Activated naive CD8-positive, alpha-beta T cell treated with anti-CD3 and anti-CD28 coated beads, Interleukin-2, amount 10 ng/mL, durations not matched to agents 7 days and 5 days (primary cell): ENCODE results near the gene HS2ST1. TPM values are rescaled to one million over a fixed set of nuclear protein-coding genes. Genes with fewer than 3 reads are reported as not detected.

Experiments
- ATAC-seq: fragments of 150-1000 bp; cut with Tn5 transposase; one replicate; pipeline ENCODE4 v1.10.0; 2021; ENCODE audit warnings: low read depth, moderate library complexity
- POLR2A ChIA-PET: fragments of 350-600 bp; sonication (Branson Sonifier 250); formaldehyde crosslinking; loops from one replicate; lab custom pipeline; 2021; ENCODE audit warnings: antibody characterized with exemption; lab: Charles Lee
- DNase-seq: peaks from one replicate; pipeline ENCODE4 v3.0.0; 2021
- H3K27ac Mint-ChIP-seq: one replicate; pipeline ENCODE4 v1.8.0; 2022; ENCODE audit warnings: mild to moderate bottlenecking, mixed read lengths
- H3K27me3 Mint-ChIP-seq: one replicate; pipeline ENCODE4 v1.8.0; 2022; ENCODE audit warnings: mild to moderate bottlenecking, moderate library complexity, mixed read lengths
- H3K36me3 Mint-ChIP-seq: one replicate; pipeline ENCODE4 v1.8.0; 2021; ENCODE audit warnings: mild to moderate bottlenecking, mixed read lengths
- H3K4me1 Mint-ChIP-seq: one replicate; pipeline ENCODE4 v1.8.0; 2021; ENCODE audit warnings: mixed read lengths
- H3K4me3 Mint-ChIP-seq: one replicate; pipeline ENCODE4 v1.8.0; 2022; ENCODE audit warnings: mild to moderate bottlenecking, moderate library complexity, mixed read lengths
- H3K9me3 Mint-ChIP-seq: one replicate; pipeline ENCODE4 v1.8.0; 2021; ENCODE audit warnings: mixed read lengths
- total RNA-seq, 2 experiments: library from RNA; stranded (reverse); gene quantifications; one replicate each; pipeline ENCODE4 v1.2.3, GENCODE V29; 2021

HS2ST1 gene
- total RNA-seq, 2 experiments from 2014 or later, result 16.8 to 18.6 TPM

DNA sequence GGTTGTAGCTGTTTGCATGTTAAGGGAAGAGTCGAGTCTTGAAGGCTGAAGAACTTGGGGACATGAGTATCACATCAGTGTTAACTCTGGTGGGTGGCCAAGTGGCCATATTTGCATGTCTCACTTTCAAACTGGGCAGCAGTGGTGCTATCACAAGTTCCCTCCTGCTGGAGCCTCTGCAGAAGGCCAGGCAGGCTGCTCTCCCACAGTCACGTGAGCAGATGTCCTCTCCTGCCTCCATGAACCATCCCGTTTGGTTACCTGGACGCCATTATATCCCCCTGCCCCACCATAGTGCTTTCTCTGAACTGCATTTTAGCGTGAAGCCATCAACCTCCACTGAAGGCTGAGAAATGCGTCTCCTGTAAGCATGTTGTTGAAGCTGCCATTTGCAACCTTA is 209.2 kb downstream of the HS2ST1 start:
- POLR2A ChIA-PET, result no interaction called here
- H3K4me3 Mint-ChIP-seq, result no peak overlapping the region
- no peak for DNase-seq

DNA sequence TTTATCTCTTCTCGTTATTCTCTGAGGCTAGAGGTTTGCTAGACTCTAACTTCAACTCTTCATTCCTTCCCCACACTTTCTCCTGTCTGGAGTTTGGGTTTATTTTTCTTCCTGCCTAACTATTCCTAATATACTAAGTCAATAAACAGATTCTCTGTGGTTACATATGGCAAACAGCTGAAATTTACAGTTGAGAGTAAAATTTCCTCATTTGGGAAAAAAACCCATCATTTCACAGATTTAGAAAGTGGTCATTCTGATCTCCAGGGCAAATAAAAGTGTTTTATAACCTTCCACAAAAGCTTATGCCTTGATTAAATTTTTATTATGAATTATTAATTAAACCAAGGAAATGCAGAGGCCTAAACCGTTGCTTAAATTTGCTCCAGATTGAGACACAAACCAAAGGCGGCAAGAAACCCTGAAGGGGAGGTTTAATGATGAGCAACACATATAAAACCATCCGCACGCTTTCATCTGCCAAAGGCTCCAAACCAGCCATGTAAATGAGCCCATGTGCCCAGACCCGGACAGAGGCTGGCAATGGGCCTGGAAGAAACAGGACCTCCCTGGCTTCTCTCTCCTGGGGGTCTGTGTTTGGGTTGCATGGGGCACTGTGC is 212.6 kb downstream of the HS2ST1 start:
- Mint-ChIP-seq H3K36me3 (no peaks in the 10 kb centered on the region), H3K4me3 (no peak overlapping the region), H3K9me3 (no peaks in the 10 kb centered on the region), H3K27me3 (peaks cover 9% of the 10 kb centered on the region), H3K27ac (no peak overlapping the region), H3K4me1 (no peaks in the 10 kb centered on the region)
- DNase-seq, result no peak
- POLR2A ChIA-PET, result no interaction called here
- ATAC-seq, result no peak

More for the DNA sequence above, 209.2 kb downstream of the HS2ST1 start:
- no peak for ATAC-seq
- Mint-ChIP-seq H3K36me3 (no peaks in the 10 kb centered on the region), H3K9me3 (no peaks in the 10 kb centered on the region), H3K27me3 (peaks cover 2% of the 10 kb centered on the region), H3K4me1 (no peaks in the 10 kb centered on the region), H3K27ac (no peak overlapping the region)

DNA sequence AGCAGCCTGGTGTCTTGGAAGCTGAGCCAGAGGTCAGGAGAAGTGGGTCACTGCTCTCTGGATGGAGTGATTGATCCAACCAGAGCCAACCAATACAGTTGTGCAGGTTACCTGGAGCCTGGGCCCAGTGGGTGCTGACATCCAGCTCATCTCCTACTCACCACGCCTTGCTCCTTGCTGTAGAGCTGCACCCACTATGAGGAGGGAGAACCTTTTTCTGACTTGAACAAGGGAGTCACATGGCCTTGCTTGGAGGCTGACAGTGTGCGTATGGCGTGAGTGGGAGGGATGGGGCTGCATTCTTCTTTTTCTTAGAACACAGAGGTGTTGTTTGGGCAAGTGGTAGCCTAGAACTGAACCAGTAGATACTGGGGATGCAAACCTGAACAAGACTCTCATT is 213.1 kb downstream of the HS2ST1 start:
- Mint-ChIP-seq H3K4me3 (no peak overlapping the region), H3K27ac (no peak overlapping the region), H3K4me1 (peaks cover 2% of the 10 kb centered on the region), H3K36me3 (no peaks in the 10 kb centered on the region), H3K27me3 (peaks cover 11% of the 10 kb centered on the region), H3K9me3 (no peaks in the 10 kb centered on the region)
- DNase-seq (no peak), ATAC-seq (no peak)
- POLR2A ChIA-PET, result no interaction called here

DNA sequence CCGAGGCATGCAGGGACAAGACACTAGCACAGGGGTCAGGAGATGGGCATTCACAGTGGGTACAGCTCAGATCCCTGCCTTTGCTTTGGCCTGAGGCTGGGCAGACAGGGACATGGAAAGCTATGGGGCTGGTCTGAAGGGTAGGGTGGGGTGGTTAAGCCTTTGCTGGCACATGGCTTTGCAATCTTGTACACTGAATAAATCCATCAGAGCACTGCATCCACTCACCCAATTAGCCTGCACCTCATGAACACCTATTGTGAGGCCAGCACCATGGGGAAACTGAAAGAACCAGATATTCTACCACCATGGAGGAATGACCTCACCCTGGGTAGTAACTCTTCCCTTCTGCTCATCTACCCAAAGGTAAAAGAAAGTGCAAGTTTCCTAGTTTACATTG is 214.6 kb downstream of the HS2ST1 start:
- H3K4me3 Mint-ChIP-seq, result no peak overlapping the region
- peaks cover 23% of the 10 kb centered on the region for H3K27me3 Mint-ChIP-seq
- H3K9me3 Mint-ChIP-seq, result no peaks in the 10 kb centered on the region
- no peaks in the 10 kb centered on the region for H3K36me3 Mint-ChIP-seq
- DNase-seq (no peak), ATAC-seq (no peak)
- peaks cover 4% of the 10 kb centered on the region for H3K4me1 Mint-ChIP-seq
- POLR2A ChIA-PET, result no interaction called here
- H3K27ac Mint-ChIP-seq, result no peak overlapping the region

DNA sequence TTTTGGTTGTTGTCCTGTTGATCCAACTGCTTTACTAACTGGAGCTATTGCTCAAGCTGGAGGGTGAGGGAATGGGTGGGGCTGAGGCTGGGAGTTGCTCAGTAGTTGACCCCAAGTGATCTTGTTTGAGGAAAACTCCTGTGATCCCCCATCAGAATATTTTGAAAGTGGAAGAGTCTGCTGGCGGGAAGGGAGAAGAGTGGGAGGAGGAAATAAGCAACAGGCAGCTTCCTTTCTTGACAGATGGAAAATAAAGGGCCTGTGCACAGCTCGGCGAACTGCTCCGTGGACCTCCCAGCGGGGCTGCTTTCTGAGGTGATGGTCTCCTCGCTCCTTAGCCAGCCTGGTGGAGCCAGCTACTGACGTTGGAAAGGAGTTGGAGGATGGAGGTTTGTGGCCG is 215.2 kb downstream of the HS2ST1 start:
- Mint-ChIP-seq H3K36me3 (no peaks in the 10 kb centered on the region), H3K9me3 (no peaks in the 10 kb centered on the region), H3K4me3 (no peak overlapping the region), H3K27me3 (peaks cover 24% of the 10 kb centered on the region), H3K27ac (no peak overlapping the region), H3K4me1 (peaks cover 4% of the 10 kb centered on the region)
- ATAC-seq, result no peak
- POLR2A ChIA-PET, result no interaction called here
- no peak for DNase-seq

DNA sequence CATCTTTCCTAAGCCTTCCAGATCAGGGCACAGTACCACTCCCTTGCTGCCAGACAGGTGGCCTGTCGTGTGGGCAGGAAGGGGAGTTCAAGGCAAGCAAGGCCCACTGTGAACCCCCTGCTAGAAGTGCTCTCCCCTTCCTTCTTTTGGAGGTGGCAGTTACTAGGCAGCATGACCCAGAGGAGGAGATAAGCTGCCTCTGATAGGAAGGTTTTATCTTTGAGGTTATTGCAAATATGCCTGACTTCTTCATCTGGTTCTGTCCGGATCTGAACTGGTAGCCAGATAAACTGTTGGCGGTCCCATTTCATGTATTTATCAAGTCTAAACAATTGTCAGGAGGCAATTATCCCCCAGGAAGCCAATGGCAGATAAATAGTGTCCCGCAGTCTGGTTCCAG is 216.0 kb downstream of the HS2ST1 start:
- POLR2A ChIA-PET, result no interaction called here
- DNase-seq (no peak), ATAC-seq (no peak)
- peaks cover 4% of the 10 kb centered on the region for H3K4me1 Mint-ChIP-seq
- no peak overlapping the region for H3K27ac Mint-ChIP-seq
- H3K27me3 Mint-ChIP-seq, result peaks cover 25% of the 10 kb centered on the region
- no peak overlapping the region for H3K4me3 Mint-ChIP-seq
- no peaks in the 10 kb centered on the region for H3K9me3 Mint-ChIP-seq
- H3K36me3 Mint-ChIP-seq, result no peaks in the 10 kb centered on the region

DNA sequence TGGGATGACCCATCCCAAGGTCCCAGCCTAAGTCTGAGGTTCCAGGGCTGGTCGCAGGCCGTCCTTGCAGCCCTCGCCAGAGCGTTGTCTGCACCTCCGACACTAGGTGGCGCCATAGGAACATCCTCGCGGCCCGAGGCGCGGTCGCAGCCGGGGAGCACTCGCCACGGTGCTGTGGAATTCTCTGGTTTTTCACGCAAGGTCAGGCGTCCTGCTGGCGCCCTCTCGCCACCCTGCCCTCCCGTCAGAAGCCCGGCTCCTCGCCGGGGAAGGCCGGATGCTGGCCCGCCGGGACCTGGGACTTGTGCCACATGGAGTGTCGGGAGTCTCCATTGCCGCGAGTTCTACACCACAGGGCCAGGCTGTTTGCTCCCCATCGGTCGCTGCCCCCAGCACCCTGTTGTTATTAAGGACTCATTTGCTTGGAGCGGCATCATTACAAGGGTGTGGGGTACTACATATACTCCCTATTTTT is 217.4 kb downstream of the HS2ST1 start:
- Mint-ChIP-seq H3K36me3 (no peaks in the 10 kb centered on the region), H3K4me1 (peaks cover 4% of the 10 kb centered on the region), H3K27ac (no peak overlapping the region), H3K4me3 (peak overlapping the region; percentile 80), H3K27me3 (peaks cover 29% of the 10 kb centered on the region), H3K9me3 (no peaks in the 10 kb centered on the region)
- ATAC-seq (peak; percentile 94), DNase-seq (peak; percentile 79)
- POLR2A ChIA-PET, result no interaction called here

DNA sequence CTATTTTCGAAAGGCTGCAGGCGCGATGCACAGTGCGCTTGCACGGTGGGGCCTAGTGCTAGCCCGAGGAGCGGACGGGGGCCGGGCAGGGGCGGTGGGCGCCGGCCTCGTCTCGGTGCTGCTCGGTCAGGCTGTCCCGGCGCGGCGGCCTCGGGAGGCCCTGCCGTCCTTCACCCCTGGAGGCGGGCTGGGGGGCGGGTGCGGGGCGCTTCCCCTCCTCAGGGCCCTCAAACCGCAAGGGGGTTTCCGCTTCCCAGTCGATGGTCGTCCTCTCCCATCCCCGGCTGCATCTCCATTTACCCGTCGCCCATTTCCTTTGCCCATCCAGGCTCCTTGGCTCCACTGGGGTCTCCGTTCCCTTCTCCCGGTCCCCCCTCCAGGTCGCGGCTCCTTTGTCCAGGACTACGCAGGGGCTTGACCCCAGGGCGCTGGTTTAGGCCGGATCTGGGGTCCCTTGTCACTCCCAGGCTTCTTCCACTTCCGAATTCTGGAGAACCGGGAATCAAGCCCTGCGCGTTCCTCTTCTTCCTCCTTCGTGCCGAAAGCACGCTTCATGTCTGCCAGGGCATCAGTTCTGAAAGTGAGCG is 217.9 kb downstream of the HS2ST1 start:
- Mint-ChIP-seq H3K27me3 (peaks cover 29% of the 10 kb centered on the region), H3K4me3 (peak overlapping the region; percentile 80), H3K9me3 (no peaks in the 10 kb centered on the region), H3K36me3 (no peaks in the 10 kb centered on the region), H3K4me1 (peaks cover 4% of the 10 kb centered on the region), H3K27ac (no peak overlapping the region)
- ATAC-seq, result no peak
- POLR2A ChIA-PET, result no interaction called here
- DNase-seq, result no peak

DNA sequence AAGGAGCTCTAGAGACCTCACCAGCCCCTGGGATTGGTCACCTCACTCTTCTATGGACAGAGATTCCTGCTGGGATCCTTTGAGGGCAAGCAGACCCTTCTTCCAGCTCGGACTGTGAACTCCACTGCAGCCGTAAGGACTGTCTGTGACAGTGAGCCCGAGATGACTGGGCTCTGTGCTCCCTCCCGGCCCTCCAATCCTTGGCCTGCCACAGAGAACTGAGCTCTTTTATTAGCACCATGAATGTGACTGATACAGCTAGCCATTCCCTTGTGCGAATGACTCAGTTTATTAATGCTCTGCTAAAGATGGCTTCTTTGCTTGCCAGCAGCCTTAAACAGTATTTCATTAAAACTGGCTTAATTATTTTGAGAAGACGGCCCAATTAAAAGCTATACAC is 219.6 kb downstream of the HS2ST1 start:
- Mint-ChIP-seq H3K4me1 (peaks cover 4% of the 10 kb centered on the region), H3K27ac (no peak overlapping the region), H3K27me3 (peaks cover 27% of the 10 kb centered on the region), H3K9me3 (no peaks in the 10 kb centered on the region), H3K4me3 (no peak overlapping the region), H3K36me3 (no peaks in the 10 kb centered on the region)
- POLR2A ChIA-PET, result no interaction called here
- DNase-seq, result no peak
- ATAC-seq, result no peak

DNA sequence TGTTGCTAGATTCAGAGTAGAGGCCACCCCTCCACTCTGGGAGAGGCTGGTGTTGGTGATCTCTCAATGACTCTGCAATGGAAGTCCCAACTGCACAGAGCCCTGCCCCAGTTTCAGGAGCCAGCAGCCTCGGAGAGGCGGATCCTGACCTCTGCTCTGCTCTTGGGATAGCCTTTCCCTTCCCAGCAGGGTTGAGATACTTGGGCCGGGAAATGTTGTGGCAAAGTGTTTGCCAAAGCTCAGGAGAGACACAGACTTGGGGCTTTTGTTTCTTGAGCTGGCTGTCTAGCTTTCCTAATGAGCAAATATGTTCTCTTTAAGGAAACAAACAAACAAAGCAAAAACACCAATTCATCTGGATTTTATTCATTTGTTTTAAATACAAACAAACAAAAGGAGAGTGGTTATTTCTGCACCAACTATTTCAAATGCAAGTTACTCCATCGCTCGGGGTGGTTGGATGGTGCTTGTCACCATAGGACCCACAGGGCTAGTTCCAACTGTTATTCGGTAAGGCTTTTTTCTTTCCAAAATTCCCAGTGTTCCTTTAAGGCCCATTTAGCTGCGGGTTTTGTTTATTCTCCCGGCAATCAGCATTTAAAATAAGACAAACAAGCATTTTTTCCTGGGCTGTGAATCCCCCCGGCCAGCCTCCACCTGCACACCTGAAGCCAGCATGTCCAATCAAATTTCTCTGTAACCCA is 220.3 kb downstream of the HS2ST1 start:
- POLR2A ChIA-PET, result no interaction called here
- H3K27me3 Mint-ChIP-seq, result peaks cover 24% of the 10 kb centered on the region
- H3K4me1 Mint-ChIP-seq, result peaks cover 4% of the 10 kb centered on the region
- H3K4me3 Mint-ChIP-seq, result no peak overlapping the region
- H3K9me3 Mint-ChIP-seq, result no peaks in the 10 kb centered on the region
- H3K27ac Mint-ChIP-seq, result no peak overlapping the region
- no peak for DNase-seq
- no peaks in the 10 kb centered on the region for H3K36me3 Mint-ChIP-seq
- no peak for ATAC-seq

DNA sequence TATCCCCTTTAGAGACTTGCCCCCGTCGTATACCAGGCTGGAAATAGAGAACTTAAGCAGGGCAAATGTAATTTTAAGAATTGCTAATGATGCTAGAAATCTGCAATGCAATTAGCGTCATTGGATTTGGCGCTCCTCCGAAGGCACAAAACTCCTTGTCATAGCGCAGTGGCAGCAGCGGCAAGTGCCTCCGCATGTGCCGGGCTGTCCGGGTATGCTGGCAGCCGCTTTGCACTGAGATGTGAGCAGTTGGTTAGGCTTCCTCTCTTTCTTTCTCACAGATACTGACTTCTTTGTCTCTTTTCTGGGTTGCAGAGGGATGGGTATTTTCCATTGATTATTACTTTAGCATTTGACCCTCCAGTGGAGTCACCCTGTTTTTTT is 220.9 kb downstream of the HS2ST1 start:
- POLR2A ChIA-PET, result no interaction called here
- ATAC-seq, result no peak
- Mint-ChIP-seq H3K4me3 (no peak overlapping the region), H3K27ac (no peak overlapping the region), H3K27me3 (peaks cover 22% of the 10 kb centered on the region), H3K36me3 (no peaks in the 10 kb centered on the region), H3K9me3 (no peaks in the 10 kb centered on the region), H3K4me1 (peaks cover 4% of the 10 kb centered on the region)
- DNase-seq, result no peak

DNA sequence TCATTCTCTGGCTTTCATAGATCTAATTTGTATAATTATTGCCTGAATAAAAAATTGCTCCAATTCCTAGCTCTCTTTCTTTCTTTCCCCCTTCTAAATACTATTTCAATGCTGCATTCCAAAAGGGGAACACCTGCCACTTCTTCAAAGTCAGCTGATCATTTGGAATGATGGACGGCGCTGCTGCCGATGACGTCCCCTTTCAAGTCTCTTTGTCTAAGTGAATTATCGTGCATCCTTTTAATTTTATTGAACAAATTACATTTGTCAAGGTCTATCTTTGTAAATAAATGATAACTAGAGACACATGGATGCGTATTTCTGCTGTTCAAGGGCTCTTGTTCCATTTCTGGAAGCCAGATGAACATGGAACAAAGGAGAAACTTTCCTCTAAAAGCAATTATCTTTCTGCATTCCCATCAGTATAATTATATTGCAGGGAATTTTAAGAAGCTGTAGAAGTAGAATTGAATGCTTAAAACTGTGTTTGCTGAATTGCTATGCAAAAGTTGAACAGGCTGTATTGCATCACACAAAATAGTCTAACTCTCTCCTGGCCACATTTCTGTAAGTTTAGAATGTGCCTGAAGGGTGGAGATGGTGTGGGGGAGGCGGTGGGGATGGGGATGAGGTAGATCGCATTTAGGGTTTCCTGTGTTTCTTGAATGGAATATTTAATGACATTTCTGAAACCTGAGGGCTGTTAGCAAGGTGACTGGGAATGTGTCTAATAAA is 222.3 kb downstream of the HS2ST1 start:
- Mint-ChIP-seq H3K4me3 (no peak overlapping the region), H3K36me3 (no peaks in the 10 kb centered on the region), H3K27ac (no peak overlapping the region), H3K27me3 (peaks cover 21% of the 10 kb centered on the region), H3K4me1 (peaks cover 4% of the 10 kb centered on the region), H3K9me3 (no peaks in the 10 kb centered on the region)
- no peak for DNase-seq
- no peak for ATAC-seq
- POLR2A ChIA-PET, result no interaction called here

DNA sequence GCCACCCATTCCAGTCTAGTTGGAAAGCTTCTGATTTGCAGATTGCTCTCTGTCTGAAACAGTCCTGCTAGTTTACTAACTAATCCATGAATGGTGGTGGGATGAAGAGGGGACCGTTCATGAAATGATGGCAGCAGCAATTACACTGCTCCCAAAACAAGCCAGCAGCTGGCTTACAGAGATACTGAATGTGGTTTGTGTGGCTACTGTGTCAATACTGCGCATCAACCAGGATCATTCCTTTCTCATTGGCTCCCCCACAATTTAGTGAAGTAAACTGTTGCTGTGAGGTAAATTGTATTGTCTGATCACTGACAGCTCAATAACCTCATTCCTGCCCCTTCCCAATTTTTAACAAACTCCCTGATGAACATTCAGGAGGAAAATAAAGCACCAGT is 222.9 kb downstream of the HS2ST1 start:
- DNase-seq, result no peak
- no peak overlapping the region for H3K27ac Mint-ChIP-seq
- H3K4me3 Mint-ChIP-seq, result no peak overlapping the region
- POLR2A ChIA-PET, result no interaction called here
- H3K4me1 Mint-ChIP-seq, result peaks cover 4% of the 10 kb centered on the region
- no peaks in the 10 kb centered on the region for H3K36me3 Mint-ChIP-seq
- no peaks in the 10 kb centered on the region for H3K9me3 Mint-ChIP-seq
- H3K27me3 Mint-ChIP-seq, result peaks cover 20% of the 10 kb centered on the region
- no peak for ATAC-seq
